HG03066 (cell line): ENCODE measurements around the gene BACH2.
A peak's percentile ranks its signal among the peaks of the same experiment; 100 is the strongest.

Source experiments
- ATAC-seq: cut with Tn5 transposase; IDR thresholded peaks from one replicate; pipeline ENCODE4 v1.9.1; 2021; ENCODE audit warnings: low read depth; ENCODE audit not compliant: unreplicated experiment

The BACH2 gene

DNA sequence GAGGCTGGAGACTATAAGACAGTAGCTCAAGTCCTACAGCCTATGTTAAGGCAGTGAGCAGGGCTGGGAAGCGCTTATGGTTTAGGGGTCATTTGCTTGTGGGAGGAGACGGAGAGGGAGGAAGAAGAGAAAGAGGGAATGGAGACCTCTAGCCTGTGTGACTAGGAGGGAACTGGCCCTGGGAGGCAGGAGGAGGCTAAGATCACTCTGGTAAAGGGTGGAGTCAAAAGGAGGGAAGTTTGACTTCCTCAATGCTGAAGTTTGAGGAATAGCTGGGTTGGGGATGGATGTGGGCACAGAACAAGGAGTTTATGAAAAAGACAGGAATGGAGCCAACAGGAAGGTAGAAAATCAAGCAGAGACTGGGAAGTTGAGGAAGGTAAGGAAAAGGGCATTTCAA, 6.4 kb upstream of the BACH2 start:
- ATAC-seq, result no peak

DNA sequence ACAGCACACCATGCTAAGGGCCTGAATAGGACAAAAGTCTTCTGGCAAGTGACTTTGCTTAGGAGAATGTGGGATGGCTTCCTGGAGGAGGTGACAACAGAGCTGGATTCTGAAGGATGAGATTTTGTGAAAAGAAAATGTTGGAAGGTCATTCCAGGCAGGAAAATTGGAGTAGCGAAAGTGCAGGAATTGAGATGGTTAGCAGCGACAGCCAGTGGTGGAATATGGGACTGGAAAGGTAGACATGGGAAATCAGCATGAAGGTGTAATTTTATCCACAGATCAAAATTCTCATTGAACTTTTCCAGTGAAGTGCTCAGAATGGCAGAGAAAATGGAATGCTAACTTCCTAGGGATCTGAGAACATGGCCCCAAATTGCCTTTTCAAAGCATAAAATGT, 5.7 kb upstream of the BACH2 start:
- ATAC-seq, result no peak

- ATAC-seq, result no peak
These were observed 5.2 kb upstream of the BACH2 start for GRCh38 chr6:90301816-90302215.

GRCh38 chr6:90298459-90299053, 1.9 kb upstream of the BACH2 start:
- ATAC-seq, result no peak

- no peak for ATAC-seq
These were observed 1.3 kb upstream of the BACH2 start for GRCh38 chr6:90297867-90298381.

DNA sequence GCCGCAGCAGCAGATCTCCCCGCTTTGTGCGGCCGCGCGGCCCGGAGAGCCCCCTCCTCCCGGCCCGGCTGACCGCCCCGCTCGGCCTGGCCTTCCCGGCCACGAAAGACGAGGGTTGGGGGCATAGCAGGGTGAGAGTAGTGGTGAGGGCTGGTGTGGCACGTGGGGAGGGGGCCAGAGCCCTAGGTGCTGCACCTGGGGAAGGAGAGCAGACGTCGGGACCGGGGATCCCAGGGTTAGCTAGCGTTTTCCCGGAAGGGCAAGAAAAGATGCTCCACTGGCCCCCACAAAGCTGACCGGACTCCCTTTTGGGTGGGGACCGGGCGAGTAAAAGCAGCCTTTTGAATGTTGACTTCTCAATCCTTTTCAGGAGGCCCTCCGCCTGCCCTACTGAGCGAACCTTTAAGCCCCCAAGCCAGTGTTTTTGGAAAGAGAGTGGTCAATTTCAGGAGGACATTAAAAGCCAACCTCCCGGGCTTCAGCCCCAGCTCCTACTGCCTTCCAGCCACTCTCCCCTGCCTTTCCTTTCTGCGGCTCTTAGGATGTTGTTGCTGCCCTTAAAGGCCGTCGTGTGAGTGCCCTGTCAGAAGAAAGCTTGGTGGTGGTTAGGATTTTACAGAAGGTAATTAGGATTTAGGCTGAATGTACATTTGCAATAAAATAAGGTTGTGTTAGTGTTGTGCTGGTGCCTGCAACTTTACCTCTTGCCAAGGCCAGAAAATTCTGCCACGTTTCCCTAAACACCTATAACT, 648 bp upstream of the BACH2 start:
- no peak for ATAC-seq

DNA sequence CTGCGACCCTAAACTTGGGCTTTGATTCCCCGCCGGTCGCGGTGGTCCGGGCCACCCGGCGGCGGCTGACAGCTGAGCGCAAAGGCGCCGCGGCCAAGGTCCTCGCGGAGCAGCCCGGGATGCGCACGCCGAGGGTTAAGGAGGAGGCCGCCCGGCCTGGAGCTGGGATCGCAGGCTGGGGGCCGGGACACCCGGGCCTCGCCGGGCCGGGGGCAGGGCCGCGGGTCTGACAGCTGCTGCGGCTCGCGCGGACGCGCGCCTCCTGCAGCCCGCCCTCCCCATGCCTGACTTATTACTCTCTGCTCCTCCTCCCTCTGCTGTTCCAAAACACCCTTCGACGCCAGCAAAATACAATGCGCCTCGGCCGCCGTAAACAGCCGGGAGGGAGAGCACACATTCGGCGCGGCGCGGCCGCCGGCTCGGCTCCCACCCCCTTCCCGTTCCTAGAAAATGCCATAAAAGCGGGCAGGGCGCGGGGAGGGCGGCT, 746 bp downstream of the BACH2 start:
- ATAC-seq, result peak; percentile 38

- ATAC-seq, result no peak
These were observed 1.4 kb downstream of the BACH2 start for GRCh38 chr6:90294989-90295853.

GRCh38 chr6:90294614-90294988, 2.0 kb downstream of the BACH2 start:
- no peak for ATAC-seq

DNA sequence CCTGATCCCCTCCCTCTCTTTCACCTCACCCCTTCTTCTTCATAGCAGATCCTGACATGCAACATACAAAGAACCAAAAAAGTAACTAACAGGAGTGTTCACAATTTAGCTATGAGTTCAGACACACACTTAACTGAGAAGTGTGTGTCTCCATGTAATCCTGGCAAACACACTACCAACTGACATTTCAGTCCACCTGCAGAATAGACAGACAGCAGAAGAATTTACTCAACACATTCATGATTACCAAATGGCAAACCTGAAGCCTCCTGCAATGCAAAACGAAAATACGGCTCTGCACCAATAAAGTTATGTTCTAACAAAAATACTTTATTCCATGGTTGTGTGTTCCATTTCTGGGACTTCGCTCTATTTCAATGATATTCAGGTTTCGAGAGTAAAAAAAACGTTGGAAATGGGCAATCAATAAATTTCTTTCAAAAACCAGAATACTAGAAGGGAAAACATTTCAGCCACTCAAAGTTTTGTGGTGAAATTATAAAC, 2.6 kb downstream of the BACH2 start:
- ATAC-seq, result no peak

DNA sequence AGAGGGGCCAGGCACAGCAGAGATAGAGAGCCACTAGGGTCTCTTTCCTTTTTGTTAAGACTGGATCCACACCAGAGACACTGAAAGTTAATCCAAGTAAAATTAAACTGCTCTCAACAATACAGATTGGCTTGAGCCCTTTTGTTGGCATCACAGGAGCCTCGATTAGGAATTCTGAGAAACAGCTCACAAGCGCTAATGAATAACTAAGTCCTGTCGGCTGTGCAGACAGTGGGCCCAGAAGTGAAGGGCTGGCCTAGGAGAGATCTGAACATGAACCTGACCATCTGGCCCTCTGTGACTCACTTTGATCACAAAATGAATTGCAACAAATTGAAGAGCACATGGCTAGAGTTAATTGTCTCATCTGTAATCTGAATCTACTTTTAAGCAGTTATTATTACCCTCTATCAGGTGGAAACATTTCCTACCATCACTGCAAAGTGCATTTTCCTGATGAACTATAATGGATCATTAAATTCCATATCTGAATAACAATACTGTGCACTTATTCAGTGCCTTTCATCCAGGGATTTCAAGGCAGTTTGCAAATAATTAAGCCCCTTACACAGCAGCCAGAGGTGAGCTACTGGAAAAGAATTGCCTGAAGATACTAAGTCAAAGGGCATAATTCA, 3.2 kb downstream of the BACH2 start:
- ATAC-seq, result no peak

DNA sequence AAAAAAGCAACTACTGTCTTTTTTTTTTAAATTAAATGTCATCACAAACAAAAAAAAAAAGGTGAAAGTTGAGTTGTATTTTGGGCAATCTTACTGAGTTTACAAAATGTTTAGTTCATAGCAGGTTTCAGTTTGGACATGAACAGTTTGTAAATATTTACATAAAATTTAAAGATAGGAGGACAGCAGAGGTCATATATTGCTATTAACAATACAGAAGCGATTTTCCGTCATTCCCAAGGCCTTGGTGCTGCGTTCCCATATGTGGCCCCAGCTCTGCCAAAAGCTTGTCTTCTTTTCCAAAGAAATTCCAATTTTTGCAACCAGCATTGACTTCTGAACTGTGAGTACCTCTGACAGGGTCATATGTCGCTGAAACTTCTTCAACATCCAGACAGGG, 5.1 kb downstream of the BACH2 start:
- no peak for ATAC-seq

- no peak for ATAC-seq
These were observed 5.7 kb downstream of the BACH2 start for GRCh38 chr6:90290811-90291420.

DNA sequence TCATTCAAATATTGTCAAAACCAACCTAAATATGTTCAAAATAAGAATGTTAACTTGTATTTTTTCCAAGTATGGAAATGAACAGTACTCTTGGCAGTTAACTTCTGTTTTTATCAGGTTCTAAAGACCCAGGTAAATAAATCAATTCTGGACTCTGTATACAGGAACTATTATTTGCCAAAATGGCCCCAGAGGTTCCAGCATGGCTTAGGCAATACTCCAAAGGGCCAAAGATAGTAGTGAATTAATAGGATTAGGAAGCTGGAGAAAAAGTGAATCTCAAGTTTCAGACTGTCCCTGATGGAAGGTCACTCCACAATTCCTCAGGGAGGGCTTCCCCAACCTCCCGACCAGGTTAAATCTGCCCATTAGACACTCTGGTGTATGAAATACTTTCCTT, 6.7 kb downstream of the BACH2 start:
- ATAC-seq, result no peak

DNA sequence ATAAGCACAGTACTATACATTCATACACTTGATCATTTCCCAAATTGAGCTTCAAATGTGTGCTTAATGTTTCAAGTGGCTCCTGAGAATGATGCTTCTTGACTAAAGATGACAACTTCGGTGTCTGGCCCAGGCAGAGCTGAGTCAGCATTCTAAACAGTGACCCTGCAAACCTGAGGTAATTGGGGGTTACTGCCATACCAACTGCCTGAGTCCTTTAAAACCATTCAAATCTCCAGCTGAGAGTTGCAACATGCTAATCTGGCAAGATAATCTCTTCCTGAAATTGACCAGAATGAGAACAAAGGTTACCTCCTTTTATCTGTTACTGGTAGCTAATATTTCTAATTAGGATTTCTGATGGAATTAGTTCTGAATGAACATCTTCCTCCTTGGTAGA, 8.2 kb downstream of the BACH2 start:
- ATAC-seq, result no peak

GRCh38 chr6:90286884-90287488, 9.7 kb downstream of the BACH2 start:
- no peak for ATAC-seq

DNA sequence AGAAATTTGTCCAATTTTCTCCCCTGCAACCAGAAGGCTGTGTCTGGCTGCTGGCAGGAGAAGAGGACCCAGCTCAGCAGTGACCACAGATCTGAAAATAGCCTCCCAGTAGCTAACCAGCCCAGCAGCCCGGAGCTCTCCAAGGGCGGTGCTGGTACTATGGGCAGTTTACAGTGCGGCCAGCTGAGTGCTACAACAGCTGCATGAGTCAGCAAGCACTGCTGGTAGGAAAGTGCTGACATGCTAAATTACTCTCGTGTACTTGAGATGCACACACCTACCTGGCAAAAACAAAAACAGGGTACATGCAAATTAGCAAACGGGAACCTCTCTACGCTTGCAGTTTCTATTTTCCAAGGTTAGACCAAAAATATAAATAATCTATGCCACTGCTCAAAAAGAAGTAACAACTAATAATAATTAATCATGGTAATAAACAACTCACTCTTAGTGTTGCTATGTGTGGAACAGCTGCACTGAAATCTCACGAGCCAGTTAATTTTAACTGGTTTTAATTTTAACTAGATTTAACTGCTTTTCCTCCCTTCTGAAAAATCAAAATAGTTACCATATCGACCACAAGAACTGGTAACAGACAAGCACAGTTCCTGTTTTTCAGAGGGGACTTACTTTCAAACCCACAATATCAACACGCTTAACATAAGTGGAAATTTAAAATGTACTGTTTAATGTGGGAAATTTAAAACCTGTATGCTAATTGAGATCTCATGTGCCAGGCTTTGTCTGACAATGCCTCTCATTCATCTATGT, 10.8 kb downstream of the BACH2 start:
- peak; percentile 61 for ATAC-seq

GRCh38 chr6:90285042-90285481, 11.6 kb downstream of the BACH2 start:
- peak; percentile 40 for ATAC-seq
